Fibroblast of lung (primary cell): ENCODE results near the gene CABCOCO1. TPM values are rescaled to one million over a fixed set of nuclear protein-coding genes. Genes with fewer than 3 reads are reported as not detected.

Source experiments
- DNase-seq, 2 donors: peaks; one replicate each; pipeline versions ENCODE4 v3.0.0 to v3.0.0-alpha.2; 2010; ENCODE audit warnings: low read depth in 2 of 2
- H2AFZ ChIP-seq: 2 replicates; pipeline ENCODE4 v1.5.1; 2012; ENCODE audit warnings: low read length, control low read depth, inconsistent platforms
- H3K27ac ChIP-seq: 2 replicates; pipeline ENCODE4 v1.5.1; 2011; ENCODE audit warnings: low read length, control low read depth; ENCODE audit not compliant: insufficient read depth
- H3K27me3 ChIP-seq: 2 replicates; pipeline ENCODE4 v1.5.1; 2011; ENCODE audit warnings: mild to moderate bottlenecking, low read length; ENCODE audit not compliant: control insufficient read depth, insufficient read depth
- H3K36me3 ChIP-seq: 2 replicates; pipeline ENCODE4 v1.5.1; 2011; ENCODE audit warnings: low read length; ENCODE audit not compliant: control insufficient read depth, insufficient read depth
- H3K4me1 ChIP-seq: 2 replicates; pipeline ENCODE4 v1.5.1; 2011; ENCODE audit warnings: low read length; ENCODE audit not compliant: control insufficient read depth, insufficient read depth; ENCODE audit errors: extremely low read depth
- H3K4me2 ChIP-seq: 2 replicates; pipeline ENCODE4 v1.5.1; 2011; ENCODE audit warnings: low read length, control low read depth; ENCODE audit not compliant: insufficient read depth; ENCODE audit errors: extremely low read depth
- H3K4me3 ChIP-seq, 4 experiments: fragments of 200-600 bp in 1 of 4; sonication (generic) in 1 of 4; replicated peaks in 1 of 4; 2 replicates each; pipeline ENCODE4 v1.5.1; 2011 to 2016; ENCODE audit warnings: low read length in 4 of 4, low read depth in 3 of 4, mild to moderate bottlenecking in 3 of 4, control low read depth in 2 of 4, inconsistent platforms in 1 of 4, mixed read lengths in 1 of 4; ENCODE audit not compliant: insufficient read depth in 1 of 4; ENCODE audit errors: control extremely low read depth in 1 of 4
- H3K79me2 ChIP-seq: 2 replicates; pipeline ENCODE4 v1.5.1; 2012; ENCODE audit warnings: mild to moderate bottlenecking, low read length, inconsistent platforms; ENCODE audit not compliant: control insufficient read depth, insufficient read depth
- H3K9ac ChIP-seq: 2 replicates; pipeline ENCODE4 v1.5.1; 2011; ENCODE audit warnings: mild to moderate bottlenecking, low read length, control low read depth; ENCODE audit not compliant: insufficient read depth
- H3K9me3 ChIP-seq: 2 replicates; pipeline ENCODE4 v1.5.1; 2012; ENCODE audit warnings: low read depth, low read length; ENCODE audit not compliant: control insufficient read depth, insufficient read depth
- H4K20me1 ChIP-seq: 2 replicates; pipeline ENCODE4 v1.5.1; 2011; ENCODE audit warnings: low read length; ENCODE audit not compliant: control insufficient read depth, insufficient read depth; ENCODE audit errors: extremely low read depth
- CTCF ChIP-seq, 2 donors: IDR thresholded peaks in 1 of 2; conservative IDR thresholded peaks in 1 of 2; 1 replicate in 1 of 2; 2 replicates in 1 of 2; pipeline ENCODE4 v1.5.1; 2011 to 2012; ENCODE audit warnings: low read length in 2 of 2, control low read depth in 1 of 2, inconsistent platforms in 1 of 2, low read depth in 1 of 2, mild to moderate bottlenecking in 1 of 2
- EZH2 ChIP-seq: IDR thresholded peaks from 2 replicates; pipeline ENCODE4 v1.5.1; 2012; ENCODE audit warnings: low read length, control low read depth, mild to moderate bottlenecking; ENCODE audit errors: missing control alignments
- polyA plus RNA-seq, 2 donors: library from polyadenylated mRNA; depleted of rRNA in 1 of 2; stranded (reverse) in 1 of 2; unstranded in 1 of 2; fragments of >200 nt; gene quantifications; 2 replicates each; pipeline ENCODE4 v1.2.1, GENCODE V29; 2011 to 2012; ENCODE audit warnings: missing spikeins in 1 of 2
- total RNA-seq: library from RNA; depleted of rRNA; stranded (reverse); fragments of >200 nt; gene quantifications from 2 replicates; pipeline ENCODE4 v1.2.1, GENCODE V29; 2014

CABCOCO1 gene
- total and polyA plus RNA-seq, 2 donors (not counting 1 experiment from before 2014, with no cell fraction given) = 0.83 to 1.6 TPM

GRCh38 chr10:61758433-61758832 is 95.7 kb downstream of the CABCOCO1 start:
- H3K9ac ChIP-seq = no peak overlapping the region
- no peak overlapping the region for H2AFZ ChIP-seq
- TF ChIP-seq EZH2 (no peak), CTCF (conservative IDR thresholded peaks at IDR 0.05 in 1 of 2, IDR thresholded peaks at IDR 0.05 in 1 of 2; ENCODE audit: low read depth in 1 of 2, low read length in 2 of 2) (no peak)
- peak; percentile 65 to 96 for DNase-seq
- no peaks in the 10 kb centered on the region for H3K27me3 ChIP-seq
- no peaks in the 10 kb centered on the region for H3K9me3 ChIP-seq
- no peaks in the 10 kb centered on the region for H4K20me1 ChIP-seq
- no peak overlapping the region for H3K4me2 ChIP-seq
- H3K4me1 ChIP-seq = peaks cover 24% of the 10 kb centered on the region
- H3K4me3 ChIP-seq = no peak overlapping the region
- no peaks in the 10 kb centered on the region for H3K79me2 ChIP-seq
- no peak overlapping the region for H3K27ac ChIP-seq
- H3K36me3 ChIP-seq = no peaks in the 10 kb centered on the region

DNA sequence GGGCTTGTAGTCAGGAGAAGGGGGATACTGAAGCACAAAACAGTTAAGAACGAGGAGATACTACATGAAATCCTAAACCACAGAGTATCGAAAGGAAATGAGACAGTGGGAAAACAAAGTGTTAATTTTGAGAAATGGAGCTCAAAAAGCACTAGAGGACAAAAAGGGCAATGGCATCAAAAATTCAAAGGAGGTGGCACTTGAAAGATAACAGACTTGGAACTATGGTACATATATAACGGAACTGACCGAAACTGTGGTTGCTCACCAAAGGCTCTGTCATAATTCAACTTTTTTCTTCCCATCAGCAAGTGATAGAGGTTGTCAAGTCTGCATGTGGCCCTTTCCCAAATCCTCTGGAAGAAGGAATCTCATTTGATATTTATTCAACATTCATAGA is 97.0 kb downstream of the CABCOCO1 start:
- no peak overlapping the region for H3K4me3 ChIP-seq
- H3K9ac ChIP-seq = no peak overlapping the region
- no peak overlapping the region for H3K4me2 ChIP-seq
- TF ChIP-seq EZH2 = no peak
- no peak for TF ChIP-seq CTCF (conservative IDR thresholded peaks at IDR 0.05 in 1 of 2, IDR thresholded peaks at IDR 0.05 in 1 of 2; ENCODE audit: low read depth in 1 of 2, low read length in 2 of 2)
- no peaks in the 10 kb centered on the region for H3K36me3 ChIP-seq
- H2AFZ ChIP-seq = no peak overlapping the region
- no peaks in the 10 kb centered on the region for H3K9me3 ChIP-seq
- peaks cover 22% of the 10 kb centered on the region for H3K4me1 ChIP-seq
- DNase-seq = no peak
- H3K27me3 ChIP-seq = no peaks in the 10 kb centered on the region
- no peak overlapping the region for H3K27ac ChIP-seq
- no peaks in the 10 kb centered on the region for H4K20me1 ChIP-seq
- H3K79me2 ChIP-seq = no peaks in the 10 kb centered on the region

GRCh38 chr10:61760943-61761824 is 98.5 kb downstream of the CABCOCO1 start:
- TF ChIP-seq CTCF (conservative IDR thresholded peaks at IDR 0.05 in 1 of 2, IDR thresholded peaks at IDR 0.05 in 1 of 2; ENCODE audit: low read depth in 1 of 2, low read length in 2 of 2) = no peak
- TF ChIP-seq EZH2 = no peak
- Histone ChIP-seq H3K9me3 (no peaks in the 10 kb centered on the region), H4K20me1 (no peaks in the 10 kb centered on the region), H3K4me2 (peak overlapping the region; percentile 69), H3K4me3 (no peak overlapping the region), H3K9ac (peak overlapping the region; percentile 26), H2AFZ (peak overlapping the region; percentile 16), H3K27ac (peak overlapping the region; percentile 75), H3K79me2 (no peaks in the 10 kb centered on the region), H3K36me3 (no peaks in the 10 kb centered on the region), H3K27me3 (no peaks in the 10 kb centered on the region), H3K4me1 (peaks cover 22% of the 10 kb centered on the region)
- peak; percentile 91 for DNase-seq
